ENCODE data around the gene RERG.

DNA sequence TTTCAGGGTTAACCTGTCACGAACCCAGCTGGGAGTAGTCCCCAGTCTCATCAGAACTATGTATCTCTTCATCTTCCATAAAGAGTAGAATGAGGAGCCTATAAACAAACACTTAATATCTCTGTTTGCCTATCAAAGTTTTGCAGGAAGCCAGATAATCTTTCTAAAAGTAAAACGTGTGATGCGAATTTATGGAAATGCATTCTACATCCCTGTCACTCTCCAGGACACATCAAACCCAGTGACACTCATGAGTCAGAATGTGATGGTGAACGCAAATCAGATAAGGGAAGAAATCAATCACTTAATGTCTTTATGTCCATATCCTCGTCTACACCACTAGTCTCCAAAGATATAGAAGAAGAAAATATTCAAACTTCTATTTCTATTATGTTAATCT is 37.4 kb downstream of the RERG start:
- TF ChIP-seq CTCF (conservative IDR thresholded peaks at IDR 0.05; ENCODE audit: low read depth, low read length) (no peak), MXI1 (IDR thresholded peaks at IDR 0.05; ENCODE audit: borderline replicate concordance, low read depth, low read length) (no peak), RFX5 (IDR thresholded peaks at IDR 0.05; ENCODE audit: low read depth, low read length) (no peak), POLR2A (IDR thresholded peaks at IDR 0.05; ENCODE audit: low read depth, low read length) (no peak), RAD21 (IDR thresholded peaks at IDR 0.05; ENCODE audit: low read length) (no peak), BHLHE40 (IDR thresholded peaks at IDR 0.05; ENCODE audit: low read depth, low read length) (no peak), CEBPB (IDR thresholded peaks at IDR 0.05; ENCODE audit: low read depth, low read length) (no peak), CHD1 (IDR thresholded peaks at IDR 0.05; ENCODE audit: low read depth, low read length) (no peak), RCOR1 (IDR thresholded peaks at IDR 0.05; ENCODE audit: insufficient replicate concordance, low read length) (no peak)

Data from IMR-90 (cell line).